ENCODE results near the gene PLP1.

Gene PLP1

DNA sequence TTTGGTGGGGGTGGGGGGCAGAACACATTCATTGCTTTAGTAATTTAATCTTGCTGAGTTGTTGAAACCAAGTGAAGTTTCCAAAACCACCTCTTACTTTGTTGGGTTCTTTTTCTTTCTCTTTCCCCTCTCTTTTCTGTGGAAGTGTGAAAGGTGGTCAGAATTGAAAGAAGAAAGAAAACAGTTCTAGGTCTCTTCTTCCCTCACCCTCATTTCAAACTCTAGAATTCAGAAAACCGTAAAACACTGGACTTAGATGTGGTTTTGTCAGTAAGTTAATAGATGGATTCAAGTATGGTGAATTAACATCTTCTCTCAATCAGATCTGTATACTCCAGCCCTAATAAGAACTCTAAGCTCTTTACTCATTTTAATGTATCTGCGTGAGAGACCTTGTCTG, 23.7 kb downstream of the PLP1 start:
- TF ChIP-seq OSR1 (CRISPR knock-in tag; IDR thresholded peaks at IDR 0.05) = no peak
- no peak for TF ChIP-seq ISL1 (CRISPR knock-in tag; IDR thresholded peaks at IDR 0.05)
- TF ChIP-seq, protein P1, sequence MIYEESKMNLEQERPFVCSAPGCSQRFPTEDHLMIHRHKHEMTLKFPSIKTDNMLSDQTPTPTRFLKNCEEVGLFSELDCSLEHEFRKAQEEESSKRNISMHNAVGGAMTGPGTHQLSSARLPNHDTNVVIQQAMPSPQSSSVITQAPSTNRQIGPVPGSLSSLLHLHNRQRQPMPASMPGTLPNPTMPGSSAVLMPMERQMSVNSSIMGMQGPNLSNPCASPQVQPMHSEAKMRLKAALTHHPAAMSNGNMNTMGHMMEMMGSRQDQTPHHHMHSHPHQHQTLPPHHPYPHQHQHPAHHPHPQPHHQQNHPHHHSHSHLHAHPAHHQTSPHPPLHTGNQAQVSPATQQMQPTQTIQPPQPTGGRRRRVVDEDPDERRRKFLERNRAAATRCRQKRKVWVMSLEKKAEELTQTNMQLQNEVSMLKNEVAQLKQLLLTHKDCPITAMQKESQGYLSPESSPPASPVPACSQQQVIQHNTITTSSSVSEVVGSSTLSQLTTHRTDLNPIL (CRISPR knock-in tag; IDR thresholded peaks at IDR 0.05; ENCODE audit: low read depth) = no peak
- TF ChIP-seq ZFP3 (CRISPR knock-in tag; IDR thresholded peaks at IDR 0.05) = no peak
- no peak for TF ChIP-seq TOX (CRISPR knock-in tag; IDR thresholded peaks at IDR 0.05; ENCODE audit: borderline replicate concordance)
- TF ChIP-seq, protein P2, sequence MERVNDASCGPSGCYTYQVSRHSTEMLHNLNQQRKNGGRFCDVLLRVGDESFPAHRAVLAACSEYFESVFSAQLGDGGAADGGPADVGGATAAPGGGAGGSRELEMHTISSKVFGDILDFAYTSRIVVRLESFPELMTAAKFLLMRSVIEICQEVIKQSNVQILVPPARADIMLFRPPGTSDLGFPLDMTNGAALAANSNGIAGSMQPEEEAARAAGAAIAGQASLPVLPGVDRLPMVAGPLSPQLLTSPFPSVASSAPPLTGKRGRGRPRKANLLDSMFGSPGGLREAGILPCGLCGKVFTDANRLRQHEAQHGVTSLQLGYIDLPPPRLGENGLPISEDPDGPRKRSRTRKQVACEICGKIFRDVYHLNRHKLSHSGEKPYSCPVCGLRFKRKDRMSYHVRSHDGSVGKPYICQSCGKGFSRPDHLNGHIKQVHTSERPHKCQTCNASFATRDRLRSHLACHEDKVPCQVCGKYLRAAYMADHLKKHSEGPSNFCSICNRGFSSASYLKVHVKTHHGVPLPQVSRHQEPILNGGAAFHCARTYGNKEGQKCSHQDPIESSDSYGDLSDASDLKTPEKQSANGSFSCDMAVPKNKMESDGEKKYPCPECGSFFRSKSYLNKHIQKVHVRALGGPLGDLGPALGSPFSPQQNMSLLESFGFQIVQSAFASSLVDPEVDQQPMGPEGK (CRISPR knock-in tag; IDR thresholded peaks at IDR 0.05; ENCODE audit: borderline replicate concordance) = no peak
- no peak for TF ChIP-seq PPARA (CRISPR knock-in tag; IDR thresholded peaks at IDR 0.05; ENCODE audit: borderline replicate concordance)
- no peak for TF ChIP-seq ESRRG (CRISPR knock-in tag; IDR thresholded peaks at IDR 0.05)
- no peak for TF ChIP-seq ZNF8 (CRISPR knock-in tag; IDR thresholded peaks at IDR 0.05)
- no peak for TF ChIP-seq ZFP30 (CRISPR knock-in tag; IDR thresholded peaks at IDR 0.05)
- ATAC-seq = no peak

DNA sequence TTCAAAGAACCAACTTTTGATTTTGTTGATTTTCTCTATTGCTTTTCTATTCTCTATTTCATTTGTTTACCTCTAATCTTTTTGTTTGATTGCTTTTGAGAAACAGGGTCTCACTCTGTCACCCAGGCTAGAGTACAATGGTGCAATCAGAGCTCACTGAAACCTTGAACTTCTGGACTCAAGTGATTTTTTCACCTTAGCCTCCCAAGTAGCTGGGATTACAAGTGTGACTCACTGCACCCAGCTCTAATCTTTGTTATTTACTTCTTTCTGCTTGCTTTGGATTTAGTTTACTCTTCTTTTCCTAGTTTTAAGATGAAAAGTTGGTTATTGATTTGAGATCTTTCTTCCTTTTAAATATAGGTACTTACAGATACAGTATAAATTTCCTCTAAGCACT, 29.2 kb downstream of the PLP1 start:
- ATAC-seq = no peak
- TF ChIP-seq GLIS3 (CRISPR knock-in tag; IDR thresholded peaks at IDR 0.05) (no peak), TOX (CRISPR knock-in tag; IDR thresholded peaks at IDR 0.05; ENCODE audit: borderline replicate concordance) (no peak), BACH2 (CRISPR knock-in tag; IDR thresholded peaks at IDR 0.05; ENCODE audit: borderline replicate concordance) (no peak), ZFP3 (CRISPR knock-in tag; IDR thresholded peaks at IDR 0.05) (no peak), ZNF565 (CRISPR knock-in tag; conservative IDR thresholded peaks at IDR 0.05; ENCODE audit: low read depth) (no peak), ZNF70 (CRISPR knock-in tag; IDR thresholded peaks at IDR 0.05) (no peak), ZFP30 (CRISPR knock-in tag; IDR thresholded peaks at IDR 0.05) (no peak)
- TF ChIP-seq, protein P3, sequence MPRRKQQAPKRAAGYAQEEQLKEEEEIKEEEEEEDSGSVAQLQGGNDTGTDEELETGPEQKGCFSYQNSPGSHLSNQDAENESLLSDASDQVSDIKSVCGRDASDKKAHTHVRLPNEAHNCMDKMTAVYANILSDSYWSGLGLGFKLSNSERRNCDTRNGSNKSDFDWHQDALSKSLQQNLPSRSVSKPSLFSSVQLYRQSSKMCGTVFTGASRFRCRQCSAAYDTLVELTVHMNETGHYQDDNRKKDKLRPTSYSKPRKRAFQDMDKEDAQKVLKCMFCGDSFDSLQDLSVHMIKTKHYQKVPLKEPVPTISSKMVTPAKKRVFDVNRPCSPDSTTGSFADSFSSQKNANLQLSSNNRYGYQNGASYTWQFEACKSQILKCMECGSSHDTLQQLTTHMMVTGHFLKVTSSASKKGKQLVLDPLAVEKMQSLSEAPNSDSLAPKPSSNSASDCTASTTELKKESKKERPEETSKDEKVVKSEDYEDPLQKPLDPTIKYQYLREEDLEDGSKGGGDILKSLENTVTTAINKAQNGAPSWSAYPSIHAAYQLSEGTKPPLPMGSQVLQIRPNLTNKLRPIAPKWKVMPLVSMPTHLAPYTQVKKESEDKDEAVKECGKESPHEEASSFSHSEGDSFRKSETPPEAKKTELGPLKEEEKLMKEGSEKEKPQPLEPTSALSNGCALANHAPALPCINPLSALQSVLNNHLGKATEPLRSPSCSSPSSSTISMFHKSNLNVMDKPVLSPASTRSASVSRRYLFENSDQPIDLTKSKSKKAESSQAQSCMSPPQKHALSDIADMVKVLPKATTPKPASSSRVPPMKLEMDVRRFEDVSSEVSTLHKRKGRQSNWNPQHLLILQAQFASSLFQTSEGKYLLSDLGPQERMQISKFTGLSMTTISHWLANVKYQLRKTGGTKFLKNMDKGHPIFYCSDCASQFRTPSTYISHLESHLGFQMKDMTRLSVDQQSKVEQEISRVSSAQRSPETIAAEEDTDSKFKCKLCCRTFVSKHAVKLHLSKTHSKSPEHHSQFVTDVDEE (CRISPR knock-in tag; IDR thresholded peaks at IDR 0.05) = no peak

DNA sequence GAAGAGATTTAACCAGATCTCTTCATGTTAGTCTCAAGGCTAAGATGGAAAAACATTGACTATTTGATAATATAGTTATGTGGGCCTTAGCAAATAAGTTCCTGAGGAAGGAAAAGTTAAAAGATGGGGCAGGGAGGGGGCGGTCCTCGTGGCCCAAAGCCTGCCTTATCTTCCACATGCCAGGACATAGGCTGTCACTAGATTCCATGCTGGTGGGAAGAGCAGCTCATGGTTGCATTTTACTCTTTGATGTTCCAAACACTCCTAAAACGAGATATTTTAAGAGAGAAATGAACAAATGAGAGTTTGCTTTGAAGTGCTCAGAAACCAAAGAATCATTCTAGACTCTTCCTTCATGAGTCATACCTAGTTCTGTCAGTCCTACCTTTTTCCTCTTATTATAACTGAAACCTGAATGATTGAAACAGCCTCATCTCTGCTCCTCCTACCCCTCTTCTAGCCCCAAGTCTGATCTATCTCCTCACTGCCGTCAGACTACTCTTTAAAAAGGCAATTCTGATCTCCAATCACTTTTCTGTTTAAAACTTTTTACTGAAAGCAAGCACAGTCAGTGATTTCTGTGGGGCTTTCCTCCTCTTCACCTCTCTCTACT, 30.3 kb downstream of the PLP1 start:
- ATAC-seq = no peak
- no peak for TF ChIP-seq BACH2 (CRISPR knock-in tag; IDR thresholded peaks at IDR 0.05; ENCODE audit: borderline replicate concordance)
- TF ChIP-seq GLIS3 (CRISPR knock-in tag; IDR thresholded peaks at IDR 0.05) = no peak
- no peak for TF ChIP-seq TOX (CRISPR knock-in tag; IDR thresholded peaks at IDR 0.05; ENCODE audit: borderline replicate concordance)
- TF ChIP-seq, protein P4, sequence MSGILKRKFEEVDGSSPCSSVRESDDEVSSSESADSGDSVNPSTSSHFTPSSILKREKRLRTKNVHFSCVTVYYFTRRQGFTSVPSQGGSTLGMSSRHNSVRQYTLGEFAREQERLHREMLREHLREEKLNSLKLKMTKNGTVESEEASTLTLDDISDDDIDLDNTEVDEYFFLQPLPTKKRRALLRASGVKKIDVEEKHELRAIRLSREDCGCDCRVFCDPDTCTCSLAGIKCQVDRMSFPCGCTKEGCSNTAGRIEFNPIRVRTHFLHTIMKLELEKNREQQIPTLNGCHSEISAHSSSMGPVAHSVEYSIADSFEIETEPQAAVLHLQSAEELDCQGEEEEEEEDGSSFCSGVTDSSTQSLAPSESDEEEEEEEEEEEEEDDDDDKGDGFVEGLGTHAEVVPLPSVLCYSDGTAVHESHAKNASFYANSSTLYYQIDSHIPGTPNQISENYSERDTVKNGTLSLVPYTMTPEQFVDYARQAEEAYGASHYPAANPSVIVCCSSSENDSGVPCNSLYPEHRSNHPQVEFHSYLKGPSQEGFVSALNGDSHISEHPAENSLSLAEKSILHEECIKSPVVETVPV (CRISPR knock-in tag; IDR thresholded peaks at IDR 0.05) = no peak
- TF ChIP-seq ZNF8 (CRISPR knock-in tag; IDR thresholded peaks at IDR 0.05) = no peak
- TF ChIP-seq ZNF565 (CRISPR knock-in tag; conservative IDR thresholded peaks at IDR 0.05; ENCODE audit: low read depth) = no peak
- TF ChIP-seq, protein P5, sequence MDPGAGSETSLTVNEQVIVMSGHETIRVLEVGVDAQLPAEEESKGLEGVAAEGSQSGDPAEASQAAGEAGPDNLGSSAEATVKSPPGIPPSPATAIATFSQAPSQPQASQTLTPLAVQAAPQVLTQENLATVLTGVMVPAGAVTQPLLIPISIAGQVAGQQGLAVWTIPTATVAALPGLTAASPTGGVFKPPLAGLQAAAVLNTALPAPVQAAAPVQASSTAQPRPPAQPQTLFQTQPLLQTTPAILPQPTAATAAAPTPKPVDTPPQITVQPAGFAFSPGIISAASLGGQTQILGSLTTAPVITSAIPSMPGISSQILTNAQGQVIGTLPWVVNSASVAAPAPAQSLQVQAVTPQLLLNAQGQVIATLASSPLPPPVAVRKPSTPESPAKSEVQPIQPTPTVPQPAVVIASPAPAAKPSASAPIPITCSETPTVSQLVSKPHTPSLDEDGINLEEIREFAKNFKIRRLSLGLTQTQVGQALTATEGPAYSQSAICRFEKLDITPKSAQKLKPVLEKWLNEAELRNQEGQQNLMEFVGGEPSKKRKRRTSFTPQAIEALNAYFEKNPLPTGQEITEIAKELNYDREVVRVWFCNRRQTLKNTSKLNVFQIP (CRISPR knock-in tag; IDR thresholded peaks at IDR 0.05; ENCODE audit: borderline replicate concordance, low read depth) = no peak
- TF ChIP-seq OSR1 (CRISPR knock-in tag; IDR thresholded peaks at IDR 0.05) = no peak
- no peak for TF ChIP-seq ZFP3 (CRISPR knock-in tag; IDR thresholded peaks at IDR 0.05)
- TF ChIP-seq ZC3H10 (CRISPR knock-in tag; IDR thresholded peaks at IDR 0.05) = no peak
- no peak for TF ChIP-seq ISL1 (CRISPR knock-in tag; IDR thresholded peaks at IDR 0.05)

Measured in SK-N-SH treated with all-trans-retinoic acid at 6 μM for 48 hours (cell line).